OCI-LY7 (cell line): ENCODE results near the gene GORASP2. TPM values are rescaled to one million over a fixed set of nuclear protein-coding genes. Genes with fewer than 3 reads are reported as not detected.

Experiments
- BruUV-seq: library from RNA; stranded (reverse); fragments of 400-500 nt; replicated peaks from 2 replicates; lab custom pipeline; 2021; lab: Mats Ljungman, UMichigan
- CTCF ChIA-PET: fragments of 300-600 bp; sonication (Branson Sonifier 250); formaldehyde crosslinking; loops from one replicate; lab custom pipeline; 2022; ENCODE audit warnings: antibody characterized with exemption; ENCODE audit not compliant: unreplicated experiment; lab: Charles Lee
- POLR2A ChIA-PET: fragments of 300-600 bp; sonication (Branson Sonifier 250); formaldehyde crosslinking; loops from one replicate; lab custom pipeline; 2022; ENCODE audit warnings: antibody characterized with exemption; lab: Charles Lee
- DNase-seq: peaks from one replicate; pipeline ENCODE4 v3.0.0-alpha.2; 2015; ENCODE audit warnings: low spot score
- H2AFZ ChIP-seq: fragments of 200-600 bp; sonication (generic), shearing (Covaris generic); 2 replicates; pipeline ENCODE4 v1.6.1; 2014; ENCODE audit warnings: mild to moderate bottlenecking, antibody characterized with exemption, low read length, moderate library complexity
- H3K27ac ChIP-seq: fragments of 200-600 bp; sonication (generic); 2 replicates; pipeline ENCODE4 v1.5.1; 2014; ENCODE audit warnings: mixed run types, low read depth, mild to moderate bottlenecking, moderate library complexity, low read length, inconsistent platforms; ENCODE audit not compliant: poor library complexity, severe bottlenecking
- H3K36me3 ChIP-seq: fragments of 200-600 bp; sonication (generic); 2 replicates; pipeline ENCODE4 v1.6.1; 2014; ENCODE audit warnings: mild to moderate bottlenecking, antibody characterized with exemption, low read length, moderate library complexity, mixed read lengths; ENCODE audit not compliant: insufficient read depth
- H3K4me1 ChIP-seq: fragments of 200-600 bp; sonication (generic); 2 replicates; pipeline ENCODE4 v1.5.1; 2014; ENCODE audit warnings: mild to moderate bottlenecking, low read length; ENCODE audit not compliant: insufficient read depth, poor library complexity, severe bottlenecking
- H3K4me2 ChIP-seq: fragments of 200-600 bp; sonication (generic); 2 replicates; pipeline ENCODE4 v1.6.1; 2014; ENCODE audit warnings: mild to moderate bottlenecking, low read length
- H3K4me3 ChIP-seq: fragments of 200-600 bp; sonication (generic); 2 replicates; pipeline ENCODE4 v1.5.1; 2014; ENCODE audit warnings: mild to moderate bottlenecking, low read depth, low read length; ENCODE audit not compliant: poor library complexity, severe bottlenecking
- H3K79me2 ChIP-seq: fragments of 200-600 bp; sonication (generic); 2 replicates; pipeline ENCODE4 v1.6.1; 2016; ENCODE audit warnings: low read depth, mild to moderate bottlenecking, low read length, moderate library complexity, mixed read lengths; ENCODE audit not compliant: insufficient read depth
- H3K9me2 ChIP-seq: fragments of 200-600 bp; sonication (generic); 2 replicates; pipeline ENCODE4 v1.6.1; 2016; ENCODE audit warnings: mild to moderate bottlenecking, low read length, mixed read lengths; ENCODE audit not compliant: insufficient read depth
- H3K9me3 ChIP-seq: fragments of 200-600 bp; sonication (generic); 2 replicates; pipeline ENCODE4 v1.6.1; 2014; ENCODE audit warnings: mild to moderate bottlenecking, mixed run types, low read length, mixed read lengths
- H4K20me1 ChIP-seq: fragments of 200-600 bp; sonication (generic); 2 replicates; pipeline ENCODE4 v1.6.1; 2014; ENCODE audit warnings: mild to moderate bottlenecking, antibody characterized with exemption, low read length, moderate library complexity, mixed read lengths; ENCODE audit not compliant: insufficient read depth
- CTCF ChIP-seq: fragments of 200-600 bp; sonication (generic); conservative IDR thresholded peaks from 2 replicates; pipeline ENCODE4 v1.5.1; 2014; ENCODE audit warnings: mild to moderate bottlenecking, antibody characterized with exemption, low read length, moderate library complexity, mixed read lengths
- EZH2phosphoT487 ChIP-seq: fragments of 200-600 bp; sonication (generic); IDR thresholded peaks from 2 replicates; pipeline ENCODE4 v1.6.1; 2018; ENCODE audit warnings: low read depth, borderline replicate concordance, mild to moderate bottlenecking, mixed run types, antibody characterized with exemption, low read length, moderate library complexity, mixed read lengths
- intact Hi-C: fragments of 100-400 bp; cut with micrococcal nuclease; formaldehyde crosslinking; loops from one replicate; pipeline ENCODE4 v1.10.0; 2022; ENCODE audit not compliant: unreplicated experiment
- total RNA-seq, 2 experiments: library from RNA; depleted of rRNA in 1 of 2; stranded (reverse); fragments of >200 nt in 1 of 2; shearing (Covaris generic) in 1 of 2; gene quantifications; 2 replicates each; pipeline ENCODE4 v1.2.3, GENCODE V29; 2014 to 2022

GORASP2 gene
- total RNA-seq, 2 experiments from 2014 or later, result 30.7 to 94.3 TPM

GRCh38 chr2:170967553-170967952, 38.5 kb downstream of the GORASP2 start:
- no TSS peak for BruUV-seq
- no peak overlapping the region for H3K4me2 ChIP-seq
- peaks cover 4% of the 10 kb centered on the region for H3K4me1 ChIP-seq
- POLR2A ChIA-PET, result interaction anchor here (0.6 kb wide), 2 partner anchors 14 to 59 kb away, joined by 3 to 4 read pairs; no protein-coding TSS in a partner anchor
- no peaks in the 10 kb centered on the region for H3K79me2 ChIP-seq
- H3K27ac ChIP-seq, result no peak overlapping the region
- no peak for DNase-seq
- peaks cover 62% of the 10 kb centered on the region for H3K36me3 ChIP-seq
- no peak overlapping the region for H3K4me3 ChIP-seq
- CTCF ChIA-PET, result no interaction called here
- no peaks in the 10 kb centered on the region for H3K9me2 ChIP-seq
- no peaks in the 10 kb centered on the region for H3K9me3 ChIP-seq
- H2AFZ ChIP-seq, result no peak overlapping the region
- intact Hi-C loops, result no loop called here
- TF ChIP-seq EZH2phosphoT487 (no peak), CTCF (no peak)
- no peaks in the 10 kb centered on the region for H4K20me1 ChIP-seq

- Histone ChIP-seq H2AFZ (no peak overlapping the region), H3K27ac (no peak overlapping the region), H3K4me2 (no peak overlapping the region), H3K79me2 (no peaks in the 10 kb centered on the region), H3K9me2 (no peaks in the 10 kb centered on the region), H3K9me3 (no peaks in the 10 kb centered on the region), H4K20me1 (no peaks in the 10 kb centered on the region), H3K4me3 (no peak overlapping the region), H3K36me3 (peaks cover 56% of the 10 kb centered on the region), H3K4me1 (peaks cover 10% of the 10 kb centered on the region)
- no TSS peak for BruUV-seq
- TF ChIP-seq CTCF (no peak), EZH2phosphoT487 (no peak)
- no peak for DNase-seq
- intact Hi-C loops, result no loop called here
- ChIA-PET CTCF (no interaction called here), POLR2A (interaction anchor here (0.6 to 1.0 kb wide), 3 partner anchors 8 to 621 kb away, joined by 3 to 4 read pairs (median 3); no protein-coding TSS in a partner anchor)
Measured at GRCh38 chr2:170968205-170969003, 39.4 kb downstream of the GORASP2 start.

- H3K4me1 ChIP-seq, result peaks cover 14% of the 10 kb centered on the region
- intact Hi-C loops, result no loop called here
- no peaks in the 10 kb centered on the region for H3K9me2 ChIP-seq
- CTCF ChIA-PET, result no interaction called here
- no peaks in the 10 kb centered on the region for H4K20me1 ChIP-seq
- peaks cover 50% of the 10 kb centered on the region for H3K36me3 ChIP-seq
- H2AFZ ChIP-seq, result no peak overlapping the region
- BruUV-seq, result no TSS peak
- H3K27ac ChIP-seq, result no peak overlapping the region
- no peaks in the 10 kb centered on the region for H3K79me2 ChIP-seq
- POLR2A ChIA-PET, result interaction anchor here (0.9 to 1.0 kb wide), 2 partner anchors 9 to 437 kb away, joined by 3 to 4 read pairs; no protein-coding TSS in a partner anchor
- TF ChIP-seq EZH2phosphoT487, result no peak
- TF ChIP-seq CTCF, result no peak
- no peak for DNase-seq
- no peaks in the 10 kb centered on the region for H3K9me3 ChIP-seq
- no peak overlapping the region for H3K4me3 ChIP-seq
- no peak overlapping the region for H3K4me2 ChIP-seq
Measured at GRCh38 chr2:170969030-170969429, 40.0 kb downstream of the GORASP2 start.
